IMR-90 (cell line): ENCODE results near the gene PTPRC. TPM values are rescaled to one million over a fixed set of nuclear protein-coding genes. Genes with fewer than 3 reads are reported as not detected.

Source experiments
- ATAC-seq: fragments of 200-7000 bp; cut with Tn5 transposase; 2 replicates; pipeline ENCODE4 v1.9.1; 2020; ENCODE audit warnings: low read depth, mild to moderate bottlenecking, moderate library complexity
- BruUV-seq: library from RNA; stranded (reverse); fragments of 400-500 nt; replicated peaks from 2 replicates; lab custom pipeline; 2021; lab: Mats Ljungman, UMichigan
- CTCF ChIA-PET: fragments of 300-600 bp; formaldehyde crosslinking; extraction: SDS; loops from one replicate; lab custom pipeline; 2021; ENCODE audit warnings: antibody characterized with exemption; lab: Yijun Ruan, JAX
- POLR2A ChIA-PET: fragments of 300-600 bp; sonication (Branson Sonifier 250); formaldehyde crosslinking; loops from one replicate; lab custom pipeline; 2022; ENCODE audit warnings: antibody characterized with exemption; ENCODE audit not compliant: unreplicated experiment; lab: Charles Lee
- DNase-seq: peaks from one replicate; pipeline ENCODE4 v3.0.0; 2013
- H2AFZ ChIP-seq: replicated peaks from 2 replicates; pipeline ENCODE3; 2013; ENCODE audit warnings: low read length, mild to moderate bottlenecking; ENCODE audit not compliant: poor library complexity
- H2AK5ac ChIP-seq: 2 replicates; pipeline ENCODE4 v1.6.1; 2013; ENCODE audit warnings: low read depth, low read length, inconsistent platforms
- H2AK9ac ChIP-seq: replicated peaks from 2 replicates; pipeline ENCODE3; 2013; ENCODE audit warnings: mild to moderate bottlenecking, low read depth, low read length, moderate library complexity; ENCODE audit not compliant: poor library complexity
- H2BK120ac ChIP-seq: 2 replicates; pipeline ENCODE4 v1.6.1; 2013; ENCODE audit warnings: low read depth, low read length, inconsistent platforms
- H2BK15ac ChIP-seq: 3 replicates; pipeline ENCODE4 v1.6.1; 2013; ENCODE audit warnings: low read depth, low read length, inconsistent platforms
- H2BK20ac ChIP-seq: 2 replicates; pipeline ENCODE4 v1.6.1; 2013; ENCODE audit warnings: low read depth, mild to moderate bottlenecking, inconsistent platforms, low read length, moderate library complexity
- H2BK5ac ChIP-seq: 2 replicates; pipeline ENCODE4 v1.6.1; 2013; ENCODE audit warnings: mild to moderate bottlenecking, low read depth, low read length, inconsistent platforms; ENCODE audit not compliant: poor library complexity, severe bottlenecking
- H3K14ac ChIP-seq: replicated peaks from 2 replicates; pipeline ENCODE4 v1.6.1; 2013; ENCODE audit warnings: low read depth, low read length, inconsistent platforms
- H3K18ac ChIP-seq: 2 replicates; pipeline ENCODE4 v1.6.1; 2013; ENCODE audit warnings: low read depth, low read length, control low read depth
- H3K23ac ChIP-seq: 2 replicates; pipeline ENCODE4 v1.6.1; 2013; ENCODE audit warnings: low read depth, low read length, inconsistent platforms
- H3K27ac ChIP-seq: 2 replicates; pipeline ENCODE4 v1.5.1; 2013; ENCODE audit warnings: mild to moderate bottlenecking, control low read depth, low read length; ENCODE audit not compliant: insufficient read depth
- H3K27me3 ChIP-seq: 2 replicates; pipeline ENCODE4 v1.6.1; 2013; ENCODE audit warnings: low read length; ENCODE audit not compliant: control insufficient read depth, insufficient read depth
- H3K36me3 ChIP-seq: 2 replicates; pipeline ENCODE4 v1.6.1; 2013; ENCODE audit warnings: low read length, mixed read lengths; ENCODE audit not compliant: control insufficient read depth, insufficient read depth
- H3K4ac ChIP-seq: 2 replicates; pipeline ENCODE4 v1.6.1; 2013; ENCODE audit warnings: low read depth, low read length, inconsistent platforms
- H3K4me1 ChIP-seq: 2 replicates; pipeline ENCODE4 v1.6.1; 2013; ENCODE audit warnings: low read length, mixed read lengths; ENCODE audit not compliant: control insufficient read depth, insufficient read depth
- H3K4me2 ChIP-seq: 2 replicates; pipeline ENCODE4 v1.6.1; 2013; ENCODE audit warnings: low read depth, mild to moderate bottlenecking, control low read depth, low read length, moderate library complexity
- H3K4me3 ChIP-seq: 2 replicates; pipeline ENCODE4 v1.5.1; 2013; ENCODE audit warnings: low read depth, mild to moderate bottlenecking, control low read depth, low read length, moderate library complexity; ENCODE audit not compliant: insufficient read depth
- H3K56ac ChIP-seq: 2 replicates; pipeline ENCODE4 v1.6.1; 2013; ENCODE audit warnings: low read length, inconsistent platforms; ENCODE audit not compliant: insufficient read depth; ENCODE audit errors: extremely low read depth
- H3K79me1 ChIP-seq, 2 experiments: 2 replicates each; pipeline ENCODE4 v1.6.1; 2013; ENCODE audit warnings: low read length in 2 of 2, inconsistent platforms in 1 of 2, low read depth in 1 of 2
- H3K9ac ChIP-seq: 2 replicates; pipeline ENCODE4 v1.6.1; 2013; ENCODE audit warnings: low read depth, low read length, control low read depth
- H3K9me1 ChIP-seq: 2 replicates; pipeline ENCODE4 v1.6.1; 2013; ENCODE audit warnings: low read length, inconsistent platforms; ENCODE audit not compliant: insufficient read depth
- H3K9me3 ChIP-seq: 2 replicates; pipeline ENCODE4 v1.6.1; 2013; ENCODE audit warnings: low read length; ENCODE audit not compliant: control insufficient read depth, insufficient read depth
- H4K20me1 ChIP-seq: 2 replicates; pipeline ENCODE4 v1.6.1; 2013; ENCODE audit warnings: low read length, inconsistent platforms; ENCODE audit not compliant: insufficient read depth
- H4K5ac ChIP-seq: 2 replicates; pipeline ENCODE4 v1.6.1; 2013; ENCODE audit warnings: mild to moderate bottlenecking, low read depth, low read length, control low read depth
- H4K8ac ChIP-seq, 2 experiments: 2 replicates each; pipeline ENCODE4 v1.6.1; 2013; ENCODE audit warnings: low read depth in 2 of 2, low read length in 2 of 2, control low read depth in 1 of 2, inconsistent platforms in 1 of 2
- H4K91ac ChIP-seq: 2 replicates; pipeline ENCODE4 v1.6.1; 2013; ENCODE audit warnings: low read depth, low read length, inconsistent platforms; ENCODE audit not compliant: insufficient read depth
- CEBPB ChIP-seq: IDR thresholded peaks from 2 replicates; pipeline ENCODE4 v1.6.1; 2012; ENCODE audit warnings: low read depth, low read length, improper control_type of control experiment
- CHD1 ChIP-seq: IDR thresholded peaks from 2 replicates; pipeline ENCODE4 v1.6.1; 2012; ENCODE audit warnings: low read depth, low read length, improper control_type of control experiment
- CTCF ChIP-seq: conservative IDR thresholded peaks from 2 replicates; pipeline ENCODE4 v1.5.1; 2012; ENCODE audit warnings: mild to moderate bottlenecking, low read depth, low read length, improper control_type of control experiment
- FOS ChIP-seq: fragments of 150-350 bp; IDR thresholded peaks from 2 replicates; pipeline ENCODE4 v1.6.1; 2016; ENCODE audit warnings: low read depth, low read length
- MAFK ChIP-seq: IDR thresholded peaks from 2 replicates; pipeline ENCODE4 v1.6.1; 2012; ENCODE audit warnings: low read depth, low read length, improper control_type of control experiment
- NFE2L2 ChIP-seq: fragments of 150-350 bp; IDR thresholded peaks from 2 replicates; pipeline ENCODE4 v1.6.1; 2016; ENCODE audit warnings: low read depth, mild to moderate bottlenecking, low read length
- POLR2A ChIP-seq: IDR thresholded peaks from 2 replicates; pipeline ENCODE4 v1.6.1; 2012; ENCODE audit warnings: mild to moderate bottlenecking, low read depth, low read length
- RAD21 ChIP-seq: IDR thresholded peaks from 2 replicates; pipeline ENCODE4 v1.6.1; 2012; ENCODE audit warnings: low read length, improper control_type of control experiment
- RCOR1 ChIP-seq: IDR thresholded peaks from 2 replicates; pipeline ENCODE4 v1.6.1; 2012; ENCODE audit warnings: mild to moderate bottlenecking, low read length, improper control_type of control experiment; ENCODE audit not compliant: insufficient replicate concordance
- RFX5 ChIP-seq: IDR thresholded peaks from 2 replicates; pipeline ENCODE4 v1.8.0; 2012; ENCODE audit warnings: low read depth, mild to moderate bottlenecking, low read length, moderate library complexity
- SMC3 ChIP-seq: fragments of 150-350 bp; IDR thresholded peaks from 2 replicates; pipeline ENCODE4 v1.6.1; 2016; ENCODE audit warnings: low read depth, mild to moderate bottlenecking, antibody characterized with exemption, low read length, moderate library complexity
- USF2 ChIP-seq: fragments of 150-350 bp; IDR thresholded peaks from 2 replicates; pipeline ENCODE4 v1.6.1; 2017; ENCODE audit warnings: mild to moderate bottlenecking, antibody characterized with exemption, low read length, low read depth
- WGBS, 2 experiments: methylation state at CpG; one replicate each; pipeline versions ENCODE4 v1.1.5 to v1.1.7; 2013; ENCODE audit warnings: missing lambda C conversion rate in 2 of 2; ENCODE audit not compliant: insufficient read length in 1 of 2; ENCODE audit errors: extremely low coverage in 2 of 2; 5-methylcytosine and 5-hydroxymethylcytosine counted together
- dilution Hi-C: fragments of 300-500 bp; cut with HindIII; formaldehyde crosslinking; loops from one replicate; pipeline ENCODE4 v1.14.3; 2018; ENCODE audit warnings: low sequenced_read_pairs; ENCODE audit not compliant: unreplicated experiment
- in situ Hi-C: fragments of 300-500 bp; cut with MboI; formaldehyde crosslinking; loops from 3 replicates; pipeline ENCODE4 v1.14.3; 2019; ENCODE audit warnings: low sequenced_read_pairs, inconsistent platforms, mixed read lengths
- intact Hi-C: fragments of 100-400 bp; cut with micrococcal nuclease; formaldehyde crosslinking; loops from 2 replicates; pipeline ENCODE4 v1.10.0; 2022
- polyA plus RNA-seq, 3 experiments: library from polyadenylated mRNA; depleted of rRNA; stranded (reverse); fragments of >200 nt; gene quantifications; 2 replicates each; pipeline ENCODE4 v1.2.3, GENCODE V29; 2012; ENCODE audit warnings: low replicate concordance in 1 of 3
- total RNA-seq: library from RNA; depleted of rRNA; stranded (reverse); fragments of >200 nt; gene quantifications from 2 replicates; pipeline ENCODE4 v1.2.3, GENCODE V29; 2012
- TF ChIP-seq, protein P1 (sequence below): fragments of 150-350 bp; IDR thresholded peaks from 2 replicates; pipeline ENCODE4 v1.6.1; 2016; ENCODE audit warnings: low read depth, mild to moderate bottlenecking, low read length, moderate library complexity, borderline replicate concordance

Gene PTPRC
- total and polyA plus RNA-seq, 2 of the 4 experiments (the other 2 are of a cell fraction) = not detected

DNA sequence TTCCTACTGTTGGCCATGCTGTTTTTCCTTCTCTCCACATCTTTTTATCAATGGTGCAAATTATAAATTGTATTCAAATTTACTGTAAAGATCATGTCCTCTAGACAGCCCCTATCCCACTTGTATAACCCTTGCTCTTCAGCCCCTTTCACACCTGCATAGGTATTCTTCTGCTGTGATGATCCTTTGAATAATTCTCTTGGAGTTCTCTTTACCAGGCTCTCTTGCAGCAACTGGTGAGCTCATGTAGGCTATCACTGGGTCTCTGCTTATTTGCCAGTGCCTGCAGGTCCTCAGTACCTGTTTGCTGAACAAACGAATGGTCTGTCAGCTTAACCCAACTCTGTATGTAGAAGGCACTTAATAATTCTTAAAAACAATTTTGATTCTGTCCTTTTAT, 8.2 kb downstream of the PTPRC start:
- H2AK9ac ChIP-seq = no peak overlapping the region
- POLR2A ChIA-PET = no interaction called here
- CTCF ChIA-PET = no interaction called here
- intact Hi-C loops (no loop called here), in situ Hi-C loops (no loop called here), dilution Hi-C loops (no loop called here)
- H3K56ac ChIP-seq = no peak overlapping the region
- TF ChIP-seq NFE2L2 (no peak), CTCF (no peak), SMC3 (no peak), RCOR1 (no peak), CHD1 (no peak), RFX5 (no peak), CEBPB (no peak), FOS (no peak), MAFK (no peak), USF2 (no peak), POLR2A (no peak), RAD21 (no peak)
- TF ChIP-seq, protein P1, sequence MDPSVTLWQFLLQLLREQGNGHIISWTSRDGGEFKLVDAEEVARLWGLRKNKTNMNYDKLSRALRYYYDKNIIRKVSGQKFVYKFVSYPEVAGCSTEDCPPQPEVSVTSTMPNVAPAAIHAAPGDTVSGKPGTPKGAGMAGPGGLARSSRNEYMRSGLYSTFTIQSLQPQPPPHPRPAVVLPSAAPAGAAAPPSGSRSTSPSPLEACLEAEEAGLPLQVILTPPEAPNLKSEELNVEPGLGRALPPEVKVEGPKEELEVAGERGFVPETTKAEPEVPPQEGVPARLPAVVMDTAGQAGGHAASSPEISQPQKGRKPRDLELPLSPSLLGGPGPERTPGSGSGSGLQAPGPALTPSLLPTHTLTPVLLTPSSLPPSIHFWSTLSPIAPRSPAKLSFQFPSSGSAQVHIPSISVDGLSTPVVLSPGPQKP = no peak
- ATAC-seq = no peak
- WGBS, 2 experiments = no CpG with 5 or more reads among the region's 1 CpG
- H2BK5ac ChIP-seq = no peak overlapping the region
- no peak overlapping the region for H2BK20ac ChIP-seq
- DNase-seq = no peak
- no peak overlapping the region for H2AFZ ChIP-seq
- H3K9me3 ChIP-seq = no peaks in the 10 kb centered on the region
- no peak overlapping the region for H3K18ac ChIP-seq
- H3K4me3 ChIP-seq = no peak overlapping the region
- no peak overlapping the region for H3K14ac ChIP-seq
- BruUV-seq = no TSS peak
- H3K9ac ChIP-seq = no peak overlapping the region
- no peak overlapping the region for H4K8ac ChIP-seq
- no peak overlapping the region for H3K4me2 ChIP-seq
- no peaks in the 10 kb centered on the region for H3K79me1 ChIP-seq
- H3K4ac ChIP-seq = no peak overlapping the region
- no peaks in the 10 kb centered on the region for H3K9me1 ChIP-seq
- H4K91ac ChIP-seq = no peak overlapping the region
- H2BK120ac ChIP-seq = no peak overlapping the region
- no peak overlapping the region for H3K23ac ChIP-seq
- H3K36me3 ChIP-seq = no peaks in the 10 kb centered on the region
- H2BK15ac ChIP-seq = no peak overlapping the region
- H3K27me3 ChIP-seq = no peaks in the 10 kb centered on the region
- H4K5ac ChIP-seq = no peak overlapping the region
- H2AK5ac ChIP-seq = no peak overlapping the region
- H3K4me1 ChIP-seq = no peaks in the 10 kb centered on the region
- no peaks in the 10 kb centered on the region for H4K20me1 ChIP-seq
- H3K27ac ChIP-seq = no peak overlapping the region
